Urinary bladder (tissue), 4 donors: Measurements from ENCODE around the gene DHCR24. TPM values are rescaled to one million over a fixed set of nuclear protein-coding genes. Genes with fewer than 3 reads are reported as not detected.
A peak's percentile ranks its signal among the peaks of the same experiment; 100 is the strongest.
"Not testable (repeated sequence)": the region's sequence is repeated elsewhere in the genome, so short reads cannot be mapped to it uniquely, and the experiment has no call there.

ENCODE experiments used
- DNase-seq: peaks from one replicate; pipeline ENCODE4 v3.0.0-alpha.2; 2015; ENCODE audit errors: extremely low spot score
- H3K27ac ChIP-seq: one replicate; pipeline ENCODE4 v1.5.1; 2013; ENCODE audit warnings: low read depth, mild to moderate bottlenecking, moderate library complexity
- H3K36me3 ChIP-seq: one replicate; pipeline ENCODE4 v1.6.1; 2013; ENCODE audit warnings: mild to moderate bottlenecking, moderate library complexity; ENCODE audit not compliant: insufficient read depth
- H3K4me1 ChIP-seq: one replicate; pipeline ENCODE4 v1.6.1; 2013; ENCODE audit warnings: mild to moderate bottlenecking, moderate library complexity; ENCODE audit not compliant: insufficient read depth
- H3K4me3 ChIP-seq: one replicate; pipeline ENCODE4 v1.5.1; 2013; ENCODE audit warnings: low read depth, low read length
- WGBS: extraction: QIAGEN DNeasy Blood & Tissue Kit; methylation state at CpG from one replicate; pipeline ENCODE4 v1.1.7; 2013; 5-methylcytosine and 5-hydroxymethylcytosine counted together
- polyA plus RNA-seq: library from polyadenylated mRNA; stranded (reverse); fragments of 200-250 nt; gene quantifications from one replicate; pipeline ENCODE4 v1.2.3, GENCODE V29; 2013
- total RNA-seq: library from RNA; depleted of rRNA; stranded (reverse); fragments of >200 nt; gene quantifications from one replicate; pipeline ENCODE4 v1.2.3, GENCODE V29; 2014
- donor health status: healthy with polysubstance abuse.
- donor health status: healthy.

The DHCR24 gene
- total and polyA plus RNA-seq, 2 donors = 22.6 to 23.4 TPM

DNA sequence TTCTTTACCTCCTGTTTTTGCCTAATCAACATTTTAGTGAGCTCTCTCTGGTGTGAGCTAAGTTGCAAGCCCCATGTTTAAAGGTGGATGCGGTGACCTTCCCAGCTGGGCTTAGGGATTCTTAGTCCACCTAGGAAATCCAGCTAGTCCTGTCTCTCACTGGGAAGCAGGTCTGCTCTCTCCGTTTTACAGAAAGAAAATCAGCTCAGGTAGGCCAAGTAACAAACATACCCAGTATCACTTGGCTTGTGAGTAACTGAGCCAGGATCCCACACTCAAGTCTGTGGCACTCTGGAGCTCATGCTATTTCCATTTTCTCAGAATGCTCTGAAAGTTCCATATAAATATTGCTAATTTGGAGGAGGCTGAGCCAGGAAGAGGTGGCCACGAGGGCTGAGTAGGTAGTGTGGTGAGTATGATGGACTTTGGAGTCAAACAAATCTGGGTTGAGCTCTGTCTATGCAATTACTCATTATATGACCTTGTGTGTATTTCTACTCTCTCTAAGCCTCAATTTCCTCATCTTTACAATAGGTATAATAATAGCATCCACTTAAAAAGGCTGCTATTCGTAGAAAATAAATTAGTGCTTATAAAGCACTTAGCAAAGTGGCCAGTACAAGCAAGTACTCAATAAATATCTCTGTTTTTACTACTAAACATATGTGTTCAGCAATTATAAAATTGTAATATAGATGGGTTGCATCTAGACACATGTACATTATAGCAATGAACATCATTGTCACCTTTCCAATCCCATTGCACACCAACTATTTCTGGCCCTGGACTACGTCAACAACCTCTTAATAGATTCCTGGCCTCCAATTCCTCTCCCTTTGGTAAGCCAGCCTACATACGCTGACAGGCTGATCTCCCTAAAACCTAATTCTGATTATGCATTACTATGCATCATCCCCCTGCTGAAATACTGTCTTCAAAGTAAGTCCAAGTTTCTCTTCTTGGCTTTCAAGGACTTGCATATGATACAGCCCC lies 32.7 kb upstream of the DHCR24 start:
- Histone ChIP-seq H3K27ac (no peak overlapping the region), H3K4me3 (no peak overlapping the region), H3K36me3 (no peaks in the 10 kb centered on the region), H3K4me1 (no peaks in the 10 kb centered on the region)
- 81% methylated on average over 6 of the region's 6 CpGs for WGBS
- DNase-seq = no peak

- not testable (repeated sequence) for H3K4me1 ChIP-seq, H3K36me3 ChIP-seq, DNase-seq, H3K27ac ChIP-seq, H3K4me3 ChIP-seq
- 93% methylated on average over 14 of the region's 14 CpGs for WGBS
Measured at GRCh38 chr1:54911076-54911475, 24.1 kb upstream of the DHCR24 start.

DNA sequence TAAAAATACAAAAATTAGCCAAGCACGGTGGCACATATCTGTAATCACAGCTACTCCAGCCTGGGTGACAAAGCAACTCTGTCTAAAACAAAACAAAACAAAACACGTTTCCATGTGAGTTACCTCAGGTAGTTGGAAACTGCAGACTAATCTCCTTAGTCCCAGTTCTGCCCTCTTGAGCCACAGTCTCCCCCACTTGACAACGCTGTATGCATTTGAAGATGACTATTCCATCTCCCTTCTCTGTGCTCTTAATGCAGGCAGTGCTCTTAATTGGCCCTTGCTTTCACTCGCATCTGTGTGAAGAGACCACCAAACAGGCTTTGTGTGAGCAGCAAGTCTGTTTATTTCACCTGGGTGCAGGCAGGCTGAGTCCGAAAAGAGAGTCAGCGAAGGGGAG lies 19.6 kb upstream of the DHCR24 start:
- 86% methylated on average over 6 of the region's 6 CpGs for WGBS
- no peaks in the 10 kb centered on the region for H3K36me3 ChIP-seq

DNA sequence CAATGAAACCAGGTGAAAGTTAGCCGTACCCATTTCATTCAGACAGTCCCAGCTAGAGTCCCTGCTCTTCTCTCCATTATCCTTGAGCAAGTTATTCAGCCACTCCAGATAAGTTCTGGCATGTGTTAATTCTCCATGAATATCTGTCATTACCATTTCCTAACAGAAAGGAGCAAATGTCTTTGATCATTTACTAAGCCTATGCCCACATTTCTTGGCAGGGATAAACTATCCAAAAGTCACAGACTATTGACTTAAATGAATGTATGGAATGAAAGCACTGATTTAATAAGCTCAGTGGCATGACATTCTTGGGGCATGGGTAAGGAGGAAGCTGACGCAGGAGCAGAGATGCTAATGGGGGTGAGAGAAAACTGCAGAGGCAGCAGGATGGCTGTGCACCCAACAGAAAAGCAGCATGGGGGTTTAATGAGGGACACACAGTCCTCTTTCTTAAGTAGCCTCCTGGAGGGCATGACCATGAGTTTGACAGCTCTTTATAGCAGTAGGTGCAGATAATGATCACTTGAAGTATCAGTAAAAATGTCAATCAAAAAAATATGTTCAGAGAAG lies 17.6 kb upstream of the DHCR24 start:
- Histone ChIP-seq H3K4me1 (no peaks in the 10 kb centered on the region), H3K27ac (no peak overlapping the region), H3K4me3 (no peak overlapping the region), H3K36me3 (no peaks in the 10 kb centered on the region)
- WGBS = 55% methylated on average over 2 of the region's 2 CpGs
- no peak for DNase-seq

More for the DNA sequence above, 19.6 kb upstream of the DHCR24 start:
- no peak for DNase-seq
- Histone ChIP-seq H3K4me1 (no peaks in the 10 kb centered on the region), H3K27ac (no peak overlapping the region), H3K4me3 (no peak overlapping the region)

GRCh38 chr1:54894271-54894670 lies 7.3 kb upstream of the DHCR24 start:
- no peak for DNase-seq
- Histone ChIP-seq H3K4me3 (no peak overlapping the region), H3K36me3 (no peaks in the 10 kb centered on the region), H3K27ac (no peak overlapping the region), H3K4me1 (no peaks in the 10 kb centered on the region)
- WGBS = 91% methylated on average over 1 of the region's 1 CpG

DNA sequence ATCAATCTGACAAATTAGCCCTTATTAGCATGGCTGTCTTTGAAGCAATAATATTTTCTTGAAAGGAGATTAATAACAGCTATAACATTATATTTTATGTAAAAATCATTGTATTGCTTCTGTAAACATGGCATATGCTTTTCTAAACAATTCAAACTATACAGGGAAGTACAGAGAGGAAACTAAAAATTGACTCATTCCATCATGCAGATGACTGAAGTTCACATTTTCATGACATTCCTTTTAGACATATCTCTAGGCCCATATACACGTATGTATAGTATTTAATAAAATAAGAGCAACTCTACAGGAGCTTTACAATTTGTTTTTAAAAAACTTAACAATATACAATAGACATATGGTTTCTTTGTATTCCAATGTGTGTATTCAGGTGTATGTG lies 5.6 kb upstream of the DHCR24 start:
- no peaks in the 10 kb centered on the region for H3K4me1 ChIP-seq
- H3K4me3 ChIP-seq = no peak overlapping the region
- H3K36me3 ChIP-seq = no peaks in the 10 kb centered on the region
- no peak for DNase-seq
- H3K27ac ChIP-seq = no peak overlapping the region
- WGBS = 69% methylated on average over 1 of the region's 1 CpG

GRCh38 chr1:54889132-54889725 lies 2.2 kb upstream of the DHCR24 start:
- 69% methylated on average over 3 of the region's 3 CpGs for WGBS
- Histone ChIP-seq H3K4me1 (no peaks in the 10 kb centered on the region), H3K27ac (no peak overlapping the region), H3K4me3 (no peak overlapping the region), H3K36me3 (no peaks in the 10 kb centered on the region)
- DNase-seq = no peak

DNA sequence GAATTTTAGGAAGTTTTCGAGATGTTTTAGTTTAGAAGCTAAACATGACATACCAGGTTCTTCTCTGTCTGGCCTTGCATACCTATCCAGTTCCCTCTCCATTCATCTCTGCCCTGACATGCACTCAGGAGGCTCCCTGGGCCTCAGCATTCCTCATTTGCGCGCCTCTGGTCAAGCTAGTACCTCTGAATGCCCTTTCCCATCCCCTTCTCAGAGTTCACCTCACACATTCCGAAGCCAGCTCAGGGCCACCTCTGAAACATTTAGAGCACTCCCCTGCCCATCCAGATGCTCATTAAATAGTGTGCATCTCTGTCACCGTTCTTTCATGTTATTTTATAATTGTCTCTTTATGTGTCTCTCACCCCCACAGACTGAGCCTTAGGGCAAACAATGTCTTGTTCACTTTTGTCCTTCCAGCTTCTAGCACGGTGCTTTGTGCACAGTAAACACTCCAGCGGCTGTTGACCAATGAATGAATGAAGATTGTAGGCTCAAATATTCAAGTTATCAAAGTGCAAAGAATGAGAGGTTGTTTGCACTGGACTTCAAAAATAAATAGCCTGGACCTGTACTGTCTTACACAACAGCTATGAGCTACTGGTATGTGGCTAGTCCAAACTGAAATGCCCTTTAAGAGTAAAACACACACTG lies 1.2 kb upstream of the DHCR24 start:
- no peaks in the 10 kb centered on the region for H3K4me1 ChIP-seq
- H3K4me3 ChIP-seq = no peak overlapping the region
- no peaks in the 10 kb centered on the region for H3K36me3 ChIP-seq
- 85% methylated on average over 7 of the region's 7 CpGs for WGBS
- no peak overlapping the region for H3K27ac ChIP-seq
- no peak for DNase-seq

DNA sequence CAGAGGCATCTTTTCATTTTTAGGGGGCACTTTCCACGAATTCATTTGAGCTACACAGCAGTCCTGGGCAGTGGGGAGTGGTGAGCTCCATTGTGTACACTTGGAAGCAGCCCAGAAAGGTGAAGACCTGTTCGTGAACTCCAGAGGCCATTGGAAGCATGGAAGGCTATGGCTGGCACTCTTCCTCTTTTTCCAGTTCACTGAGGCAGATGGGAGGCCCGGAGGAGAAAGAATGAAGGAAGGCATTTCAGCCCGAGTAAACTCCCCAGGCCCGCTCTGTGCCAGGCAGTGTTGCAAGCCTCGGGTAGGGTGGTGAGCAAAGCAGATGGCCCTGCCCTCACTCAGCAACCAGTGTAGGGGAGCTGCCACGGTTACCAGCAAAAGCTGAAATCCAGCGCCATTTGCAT lies 673 bp upstream of the DHCR24 start:
- H3K36me3 ChIP-seq = no peaks in the 10 kb centered on the region
- no peak overlapping the region for H3K27ac ChIP-seq
- no peak for DNase-seq
- WGBS = 33% methylated on average over 8 of the region's 8 CpGs
- peak overlapping the region; percentile 67 for H3K4me3 ChIP-seq
- H3K4me1 ChIP-seq = no peaks in the 10 kb centered on the region

GRCh38 chr1:54885807-54886723 lies 930 bp downstream of the DHCR24 start:
- 39% methylated on average over 24 of the region's 24 CpGs for WGBS
- no peak for DNase-seq
- Histone ChIP-seq H3K27ac (no peak overlapping the region), H3K4me1 (no peaks in the 10 kb centered on the region), H3K4me3 (peak overlapping the region; percentile 67), H3K36me3 (no peaks in the 10 kb centered on the region)

- 84% methylated on average over 4 of the region's 4 CpGs for WGBS
- H3K4me3 ChIP-seq = no peak overlapping the region
- H3K36me3 ChIP-seq = no peaks in the 10 kb centered on the region
- no peak for DNase-seq
- H3K4me1 ChIP-seq = no peaks in the 10 kb centered on the region
- no peak overlapping the region for H3K27ac ChIP-seq
Measured at GRCh38 chr1:54885237-54885679, 1.7 kb downstream of the DHCR24 start.

DNA sequence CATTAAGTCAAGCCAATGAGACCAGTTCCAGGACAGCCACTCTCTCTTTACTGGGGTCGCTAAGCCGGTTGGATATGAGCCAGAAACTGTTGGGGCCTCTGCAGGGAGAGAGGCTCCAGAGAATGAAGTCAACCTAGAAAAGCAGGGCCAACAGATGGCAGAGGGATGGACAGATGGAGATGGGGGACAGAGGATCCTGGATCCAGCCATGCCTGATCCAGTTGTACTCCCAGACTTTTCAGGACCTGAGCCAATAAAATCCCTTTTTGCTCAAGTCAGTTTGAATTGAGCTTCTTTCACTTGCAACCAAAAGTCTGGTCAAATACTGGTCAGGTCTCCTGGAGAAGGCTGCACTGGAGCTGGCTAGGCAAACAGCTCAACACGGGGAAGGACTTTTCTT lies 2.2 kb downstream of the DHCR24 start:
- Histone ChIP-seq H3K4me1 (no peaks in the 10 kb centered on the region), H3K4me3 (no peak overlapping the region)
- WGBS = 56% methylated on average over 3 of the region's 3 CpGs

More for the DNA sequence above, 2.2 kb downstream of the DHCR24 start:
- H3K27ac ChIP-seq = no peak overlapping the region
- H3K36me3 ChIP-seq = no peaks in the 10 kb centered on the region
- DNase-seq = no peak
